A549 (cell line): Measurements from ENCODE around the gene PSMD13. TPM values are rescaled to one million over a fixed set of nuclear protein-coding genes. Genes with fewer than 3 reads are reported as not detected.

ENCODE experiments used
- ATAC-seq, 2 experiments: fragments of 200-7000 bp in 1 of 2; fragments of >200 bp in 1 of 2; cut with Nextera tagmentation in 1 of 2; cut with Tn5 transposase in 1 of 2; 3 replicates each; pipeline versions ENCODE4 v1.8.0 to v1.9.1; 2018 to 2020; ENCODE audit warnings: mild to moderate bottlenecking in 1 of 2, moderate library complexity in 1 of 2
- CTCF ChIA-PET: fragments of 300-600 bp; sonication (Branson Sonifier 250); formaldehyde crosslinking; extraction: SDS; loops from one replicate; lab custom pipeline; 2021; ENCODE audit warnings: antibody characterized with exemption, inconsistent platforms; lab: Yijun Ruan, JAX
- POLR2A ChIA-PET: fragments of 350-600 bp; formaldehyde crosslinking; extraction: SDS; loops from one replicate; lab custom pipeline; 2021; ENCODE audit warnings: antibody characterized with exemption, inconsistent platforms; lab: Yijun Ruan, JAX
- DNase-seq, 2 experiments: peaks; one replicate each; pipeline versions ENCODE4 v3.0.0 to v3.0.0-alpha.2; 2011 to 2016; ENCODE audit warnings: low read depth in 1 of 2, low spot score in 1 of 2
- FAIRE-seq: peaks from 2 replicates; lab custom pipeline; 2011; peaks lifted over from hg19 to GRCh38; lab: Jason Lieb, UNC
- H3K27ac ChIP-seq, 2 experiments: fragments of >200 bp; sonication (Bioruptor Twin); formaldehyde crosslinking; 3 replicates each; pipeline ENCODE4 v1.5.1; 2016 to 2017
- H3K4me1 ChIP-seq: fragments of >200 bp; sonication (Bioruptor Twin); formaldehyde crosslinking; 3 replicates; pipeline ENCODE4 v1.6.1; 2016
- H3K4me2 ChIP-seq: fragments of >200 bp; sonication (Bioruptor Twin); formaldehyde crosslinking; 3 replicates; pipeline ENCODE4 v1.6.1; 2016
- H3K4me3 ChIP-seq: fragments of >200 bp; sonication (Bioruptor Twin); formaldehyde crosslinking; 3 replicates; pipeline ENCODE4 v1.5.1; 2016
- H3K9me3 ChIP-seq: fragments of >200 bp; sonication (Bioruptor Twin); formaldehyde crosslinking; 3 replicates; pipeline ENCODE4 v1.6.1; 2016
- BCL3 ChIP-seq: fragments of >200 bp; sonication (Bioruptor Twin); formaldehyde crosslinking; IDR thresholded peaks from 3 replicates; pipeline ENCODE4 v1.6.1; 2016
- BHLHE40 ChIP-seq: IDR thresholded peaks from 2 replicates; pipeline ENCODE4 v1.6.1; 2012; ENCODE audit warnings: low read depth, low read length, inconsistent platforms
- CEBPB ChIP-seq, 2 experiments: fragments of >200 bp in 1 of 2; sonication (Bioruptor Twin) in 1 of 2; formaldehyde crosslinking in 1 of 2; IDR thresholded peaks; 2 replicates each; pipeline ENCODE4 v1.6.1; 2012 to 2016
- EP300 ChIP-seq, 2 experiments: fragments of >200 bp; sonication (Bioruptor Twin); formaldehyde crosslinking; IDR thresholded peaks; 2 replicates in 1 of 2; 3 replicates in 1 of 2; pipeline ENCODE4 v1.6.1; 2016 to 2017
- FOSB ChIP-seq: fragments of 250-450 bp; sonication (Bioruptor Pico); IDR thresholded peaks from 2 replicates; pipeline ENCODE4 v1.5.0; 2020; ENCODE audit warnings: mild to moderate bottlenecking, moderate library complexity
- JUN ChIP-seq, 2 experiments: fragments of >200 bp; sonication (Bioruptor Twin); formaldehyde crosslinking; IDR thresholded peaks; 2 replicates in 1 of 2; 3 replicates in 1 of 2; pipeline ENCODE4 v1.6.1; 2016 to 2017
- JUNB ChIP-seq: fragments of >200 bp; sonication (Bioruptor Twin); formaldehyde crosslinking; IDR thresholded peaks from 2 replicates; pipeline ENCODE4 v1.6.1; 2016
- MAX ChIP-seq: IDR thresholded peaks from 2 replicates; pipeline ENCODE4 v1.6.1; 2012
- NFE2L2 ChIP-seq: fragments of 150-350 bp; conservative IDR thresholded peaks from 2 replicates; pipeline ENCODE4 v1.6.1; 2014; ENCODE audit warnings: low read length
- PHF8 ChIP-seq: fragments of 200-600 bp; sonication (generic); IDR thresholded peaks from 2 replicates; pipeline ENCODE4 v1.6.1; 2016; ENCODE audit warnings: low read depth, mild to moderate bottlenecking, antibody characterized with exemption, moderate library complexity, borderline replicate concordance
- RCOR1 ChIP-seq: fragments of 150-350 bp; IDR thresholded peaks from 2 replicates; pipeline ENCODE4 v1.6.1; 2014; ENCODE audit warnings: antibody characterized with exemption, low read length, low read depth
- REST ChIP-seq: fragments of 200-600 bp; sonication (generic); IDR thresholded peaks from 2 replicates; pipeline ENCODE4 v1.6.1; 2016; ENCODE audit warnings: antibody characterized with exemption, mild to moderate bottlenecking, moderate library complexity
- RFX5 ChIP-seq: fragments of 450-650 bp; IDR thresholded peaks from 2 replicates; pipeline ENCODE4 v1.7.1; 2014; ENCODE audit warnings: antibody characterized with exemption, mild to moderate bottlenecking, moderate library complexity
- TFCP2L1 ChIP-seq: fragments of 250-450 bp; sonication (Bioruptor Pico); IDR thresholded peaks from 2 replicates; pipeline ENCODE4 v1.5.0; 2021; ENCODE audit warnings: mild to moderate bottlenecking
- WGBS: methylation state at CpG from one replicate; pipeline ENCODE4 v1.1.6; 2017; ENCODE audit errors: missing lambda C conversion rate; 5-methylcytosine and 5-hydroxymethylcytosine counted together
- polyA plus RNA-seq, 4 experiments: library from polyadenylated mRNA; depleted of rRNA in 3 of 4; stranded (reverse); fragments of >200 nt; fragmentation: RNase III in 1 of 4; extraction: RNeasy Plus Mini Kit Qiagen cat#74134 plus additional on column Dnase treatment in 1 of 4; gene quantifications; 2 replicates in 3 of 4; 3 replicates in 1 of 4; pipeline ENCODE4 v1.2.3, GENCODE V29; 2011 to 2017
- TF ChIP-seq, protein P1 (sequence below): fragments of 250-450 bp; sonication (Bioruptor Pico); IDR thresholded peaks from 2 replicates; pipeline ENCODE4 v1.5.0; 2020; ENCODE audit warnings: low read depth, mild to moderate bottlenecking, moderate library complexity

The PSMD13 gene
- polyA plus RNA-seq, 2 of the 4 experiments (the other 2 are of a cell fraction) = 153 to 198 TPM

GRCh38 chr11:293271-293851 is 56.6 kb downstream of the PSMD13 start:
- Histone ChIP-seq H3K4me3 (no peak overlapping the region), H3K27ac (no peak overlapping the region), H3K9me3 (no peaks in the 10 kb centered on the region), H3K4me2 (no peak overlapping the region)
- ChIA-PET POLR2A (no interaction called here), CTCF (interaction anchor here (0.8 to 8.7 kb wide), 3 partner anchors 13 to 41 kb away, joined by 3 to 49 read pairs (median 4); partner anchors contain the start of gene IFITM2)
- ATAC-seq = no peak
- DNase-seq = no peak
- no peak for FAIRE-seq
- TF ChIP-seq JUN (IDR thresholded peaks at IDR 0.05) (no peak), BHLHE40 (no peak), TFCP2L1 (CRISPR knock-in tag) (no peak)
- TF ChIP-seq, all 56 proteins: peak for 0
- 87% methylated on average over 14 of the region's 18 CpGs for WGBS
- peaks cover 5% of the 10 kb centered on the region; the same call in 1 of the 3 replicates for H3K4me1 ChIP-seq

GRCh38 chr11:293852-294661 is 57.3 kb downstream of the PSMD13 start:
- DNase-seq (no peak), ATAC-seq (no peak), FAIRE-seq (no peak)
- Histone ChIP-seq H3K4me3 (no peak overlapping the region), H3K27ac (no peak overlapping the region), H3K9me3 (no peaks in the 10 kb centered on the region), H3K4me1 (peaks cover 5% of the 10 kb centered on the region; the same call in 1 of the 3 replicates), H3K4me2 (no peak overlapping the region)
- no peak for TF ChIP-seq RCOR1
- TF ChIP-seq JUNB = no peak
- no peak for TF ChIP-seq RFX5
- no peak for TF ChIP-seq FOSB (CRISPR knock-in tag)
- TF ChIP-seq CEBPB (IDR thresholded peaks at IDR 0.05) = no peak
- no peak for TF ChIP-seq TFCP2L1 (CRISPR knock-in tag)
- no peak for TF ChIP-seq PHF8
- TF ChIP-seq, protein P1, sequence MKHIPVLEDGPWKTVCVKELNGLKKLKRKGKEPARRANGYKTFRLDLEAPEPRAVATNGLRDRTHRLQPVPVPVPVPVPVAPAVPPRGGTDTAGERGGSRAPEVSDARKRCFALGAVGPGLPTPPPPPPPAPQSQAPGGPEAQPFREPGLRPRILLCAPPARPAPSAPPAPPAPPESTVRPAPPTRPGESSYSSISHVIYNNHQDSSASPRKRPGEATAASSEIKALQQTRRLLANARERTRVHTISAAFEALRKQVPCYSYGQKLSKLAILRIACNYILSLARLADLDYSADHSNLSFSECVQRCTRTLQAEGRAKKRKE (CRISPR knock-in tag) = no peak
- no peak for TF ChIP-seq EP300 (IDR thresholded peaks at IDR 0.05)
- ChIA-PET CTCF (interaction anchor here (0.7 to 8.7 kb wide), 2 partner anchors 10 to 12 kb away, joined by 3 to 49 read pairs; partner anchors contain the start of gene IFITM2), POLR2A (interaction anchor here (0.6 to 1.2 kb wide), 2 partner anchors 84 to 87 kb away, joined by 5 read pairs; partner anchors contain the start of genes BET1L and RIC8A)
- 90% methylated on average over 27 of the region's 27 CpGs for WGBS

GRCh38 chr11:294780-295179 is 58.0 kb downstream of the PSMD13 start:
- no peaks in the 10 kb centered on the region for H3K9me3 ChIP-seq
- no peak for TF ChIP-seq MAX
- no peak for TF ChIP-seq EP300 (IDR thresholded peaks at IDR 0.05)
- no peak for TF ChIP-seq BCL3
- TF ChIP-seq NFE2L2 = no peak
- TF ChIP-seq REST = no peak
- no peak for TF ChIP-seq FOSB (CRISPR knock-in tag)
- TF ChIP-seq, all 56 proteins: peak for 0
- DNase-seq = no peak
- Histone ChIP-seq H3K27ac (no peak overlapping the region), H3K4me1 (peaks cover under 1% of the 10 kb centered on the region; the same call in 1 of the 3 replicates), H3K4me3 (no peak overlapping the region), H3K4me2 (no peak overlapping the region)
- CTCF ChIA-PET = interaction anchor here (0.7 to 8.7 kb wide), 2 partner anchors 11 kb away, joined by 3 to 49 read pairs; partner anchors contain the start of gene IFITM2
- POLR2A ChIA-PET = interaction anchor here (0.6 to 1.2 kb wide), 2 partner anchors 85 to 87 kb away, joined by 5 read pairs; partner anchors contain the start of genes BET1L and RIC8A
- FAIRE-seq = no peak
- ATAC-seq = no peak
- 89% methylated on average over 16 of the region's 16 CpGs for WGBS
